ENCODE data around the gene SLC1A5.
A peak's percentile ranks its signal among the peaks of the same experiment; 100 is the strongest.

The SLC1A5 gene

DNA sequence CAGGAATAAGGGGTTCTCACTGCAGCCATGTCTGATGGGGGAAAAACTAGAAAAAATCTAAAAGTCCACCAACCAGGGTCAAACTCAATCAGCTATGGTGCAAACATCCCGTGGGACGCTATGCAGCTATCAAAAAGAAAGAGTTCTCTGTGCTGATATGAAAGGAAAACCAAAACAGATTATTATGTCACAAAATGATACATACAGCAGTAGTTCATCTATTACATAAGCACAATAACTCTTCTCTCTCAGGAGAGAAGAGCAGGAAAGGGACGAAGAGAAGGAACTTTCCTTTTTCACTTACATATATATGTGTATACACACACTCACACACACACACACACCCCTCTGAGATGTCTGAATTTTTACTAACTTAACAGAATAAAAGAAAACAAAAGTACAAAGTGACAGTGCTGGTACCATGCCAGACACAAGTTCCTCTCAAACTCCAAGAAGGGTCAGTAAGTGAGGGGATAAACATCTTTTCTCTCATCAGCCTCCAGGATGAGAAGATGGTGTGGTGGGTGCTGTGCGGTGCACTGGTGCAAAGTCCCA lies 45.4 kb downstream of the SLC1A5 start:
- no peak for DNase-seq (ENCODE audit: low read depth)

DNA sequence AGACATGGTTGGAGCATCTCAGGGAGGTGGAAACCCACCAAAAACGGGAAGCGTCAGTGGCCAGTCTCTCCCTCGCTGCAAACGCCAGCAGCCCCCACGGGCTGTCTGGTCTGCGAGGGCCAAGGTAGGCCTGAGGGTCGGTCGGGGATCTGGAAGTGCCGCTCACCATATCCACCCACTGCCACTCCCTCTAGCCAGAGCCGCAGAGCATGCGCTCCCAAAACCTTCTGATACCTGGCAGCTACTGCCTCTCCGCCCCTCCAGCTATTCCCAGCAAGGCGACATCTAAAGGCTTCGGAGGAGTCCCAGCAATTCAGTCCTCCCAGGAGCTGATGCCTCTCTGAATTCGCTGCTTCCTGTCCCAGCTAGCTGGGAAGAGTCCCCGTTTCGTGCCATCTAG lies 46.9 kb downstream of the SLC1A5 start:
- DNase-seq (ENCODE audit: low read depth) = no peak

DNA sequence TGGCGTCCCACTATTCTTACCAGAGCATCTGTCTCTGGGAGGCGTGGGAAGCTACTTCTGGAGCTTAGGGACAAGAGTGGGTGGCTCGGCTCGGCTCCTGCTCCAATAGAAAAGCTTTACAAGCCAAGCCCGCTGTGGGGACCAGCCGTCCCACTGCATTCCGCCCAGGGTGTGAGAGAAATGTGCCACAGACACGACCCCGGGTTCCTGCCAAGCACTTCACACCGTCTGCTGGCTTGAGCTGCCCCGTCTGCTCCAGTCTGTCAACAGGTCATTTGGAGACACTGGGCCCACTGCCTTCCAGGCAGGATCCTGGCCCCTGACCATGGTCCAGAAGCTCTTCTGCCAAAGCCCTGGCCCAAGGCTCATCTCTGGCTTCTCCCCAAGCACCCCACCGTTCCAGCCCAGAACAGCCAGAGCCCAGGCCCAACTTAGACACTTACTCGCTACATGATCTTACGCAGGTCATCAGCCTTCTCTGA lies 49.1 kb downstream of the SLC1A5 start:
- no peak for DNase-seq (ENCODE audit: low read depth)

DNA sequence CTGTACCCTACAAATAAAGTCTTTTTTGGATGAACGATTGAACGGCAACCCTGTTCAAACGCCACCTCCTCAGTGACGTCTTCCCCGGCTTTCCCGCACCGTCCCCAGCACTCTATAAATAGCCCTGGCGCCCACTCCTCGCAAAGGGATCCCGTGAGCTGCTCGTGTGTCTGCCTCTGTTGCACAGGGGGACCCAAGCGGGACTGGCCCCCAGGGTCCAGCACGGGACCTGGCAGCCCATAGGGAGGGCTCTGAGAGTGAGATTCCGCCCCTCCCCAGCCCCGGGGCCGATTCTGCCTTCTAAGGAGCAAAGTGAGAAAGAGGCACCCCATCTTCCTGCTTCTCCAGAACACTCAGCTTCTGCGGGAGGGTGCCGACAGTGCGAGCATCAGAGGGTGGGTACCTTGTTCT lies 50.6 kb downstream of the SLC1A5 start:
- no peak for DNase-seq (ENCODE audit: low read depth)

GRCh38 chr19:46737298-46737654 lies 51.1 kb downstream of the SLC1A5 start:
- no peak for DNase-seq (ENCODE audit: low read depth)

- DNase-seq (ENCODE audit: low read depth) = no peak
Observed at GRCh38 chr19:46736531-46737297, 51.7 kb downstream of the SLC1A5 start.

DNA sequence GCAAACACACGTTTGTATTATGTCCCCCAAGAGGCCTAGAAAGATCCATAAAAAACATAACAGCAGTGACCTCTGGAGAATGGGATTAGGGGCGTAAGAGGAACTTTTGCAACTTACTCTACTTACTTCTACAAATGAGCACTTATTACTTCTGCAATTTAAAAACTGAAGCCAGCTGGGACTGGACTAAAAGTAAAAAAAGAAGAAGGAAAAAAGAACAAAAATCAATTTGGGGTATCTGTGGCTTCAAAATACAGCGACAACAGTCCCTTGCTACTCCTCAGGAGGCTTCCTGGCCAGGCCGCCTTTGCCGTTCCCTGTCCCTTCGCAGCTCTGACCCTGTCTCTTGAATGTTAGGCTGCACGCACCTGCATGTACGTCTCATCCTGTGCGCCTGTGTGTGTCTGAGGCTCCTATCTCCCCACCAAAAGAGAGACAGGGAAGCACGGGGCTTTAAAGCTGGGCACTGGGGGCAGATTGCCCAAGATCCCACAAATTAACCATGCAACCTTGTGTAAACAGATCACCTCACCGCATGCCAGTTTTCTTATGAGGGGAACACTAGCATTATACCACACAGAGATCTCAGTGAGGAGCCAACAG lies 54.6 kb downstream of the SLC1A5 start:
- no peak for DNase-seq (ENCODE audit: low read depth)

- DNase-seq (ENCODE audit: low read depth) = no peak
Observed at GRCh38 chr19:46732966-46733689, 55.3 kb downstream of the SLC1A5 start.

GRCh38 chr19:46732172-46732938 lies 56.0 kb downstream of the SLC1A5 start:
- DNase-seq (ENCODE audit: low read depth) = no peak

- no peak for DNase-seq (ENCODE audit: low read depth)
Observed at GRCh38 chr19:46731584-46731983, 56.8 kb downstream of the SLC1A5 start.

DNA sequence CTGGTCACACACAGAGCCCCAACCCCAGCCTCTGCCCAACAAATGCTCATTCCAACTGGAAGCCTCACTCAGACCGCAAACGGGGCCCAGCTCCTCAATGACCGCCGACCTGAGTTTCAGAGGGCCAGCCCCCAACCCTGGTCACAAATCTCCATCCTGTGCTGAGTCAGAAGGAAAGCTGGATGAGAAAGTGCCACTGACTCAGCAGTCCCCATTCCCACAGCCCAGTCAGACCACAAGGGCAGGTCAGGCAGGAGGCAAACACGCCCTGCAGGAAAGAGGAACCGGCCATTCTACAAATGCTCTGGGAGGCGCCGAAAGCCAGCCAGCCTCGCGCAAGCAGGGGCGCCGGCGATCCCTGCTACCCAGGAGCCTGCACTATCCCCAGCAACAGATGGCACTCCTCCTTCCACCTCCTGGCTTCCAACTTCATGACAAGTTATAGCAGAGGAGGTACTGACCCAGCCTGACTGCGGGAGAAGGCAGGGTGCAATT lies 57.3 kb downstream of the SLC1A5 start:
- no peak for DNase-seq (ENCODE audit: low read depth)

DNA sequence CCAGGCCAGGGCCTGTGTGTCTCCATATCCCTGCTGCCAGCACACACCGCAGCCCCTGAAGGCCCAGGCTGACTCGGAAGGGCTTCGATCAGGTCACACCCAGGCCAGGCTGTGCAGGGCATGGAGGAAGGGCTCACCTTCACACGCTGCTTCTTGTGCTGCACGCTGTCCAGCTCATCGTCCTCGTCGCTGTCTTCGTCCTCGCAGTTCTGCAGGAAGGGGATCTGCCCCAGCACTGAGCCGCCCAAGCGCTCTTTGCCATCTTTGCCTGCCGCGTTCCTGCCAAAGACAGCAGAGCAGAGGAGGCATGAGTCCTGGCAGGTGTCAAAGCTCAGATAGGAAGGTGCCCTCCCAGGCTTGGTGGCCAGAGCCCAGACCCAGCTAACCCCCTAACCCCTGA lies 57.8 kb downstream of the SLC1A5 start:
- no peak for DNase-seq (ENCODE audit: low read depth)

DNA sequence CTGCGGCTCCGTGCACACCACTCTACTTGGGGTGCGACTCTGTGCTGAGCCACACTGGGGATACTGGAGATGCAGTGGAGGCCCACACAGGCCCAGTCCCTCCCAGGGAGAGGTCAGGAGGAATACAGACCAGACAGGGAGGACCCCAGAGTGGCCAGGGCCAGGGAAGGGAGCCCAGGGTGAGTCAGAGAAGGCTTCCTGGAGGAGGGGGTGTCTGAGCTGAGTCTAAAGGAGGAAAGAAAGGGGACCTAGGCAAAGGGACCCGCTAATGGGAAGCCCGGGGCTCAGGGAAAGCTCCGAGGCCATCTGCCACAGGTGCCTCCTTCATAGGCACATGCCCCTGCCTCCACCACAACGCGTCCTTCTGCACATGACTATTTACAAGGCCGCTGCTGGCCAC lies 58.2 kb downstream of the SLC1A5 start:
- no peak for DNase-seq (ENCODE audit: low read depth)

DNA sequence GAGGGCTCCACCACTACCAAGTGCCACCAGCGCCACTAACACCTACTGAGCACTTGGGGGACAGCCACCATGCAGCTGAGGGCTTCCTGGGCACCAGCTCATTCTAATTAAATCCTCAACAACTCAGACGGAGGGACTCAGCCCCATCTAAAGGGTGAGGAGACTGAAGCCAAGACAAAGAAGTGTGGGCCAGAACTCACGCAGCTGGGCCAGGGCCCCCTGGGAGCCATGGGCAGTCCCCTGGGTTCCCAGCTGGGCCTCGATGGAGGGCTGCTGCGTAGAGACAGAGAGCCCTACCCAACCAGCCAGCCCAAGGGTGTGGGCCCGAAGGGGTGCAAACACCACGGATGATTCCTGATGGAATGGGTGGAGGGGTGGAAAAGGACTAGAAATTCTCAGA lies 58.7 kb downstream of the SLC1A5 start:
- no peak for DNase-seq (ENCODE audit: low read depth)

GRCh38 chr19:46728693-46729339 lies 59.6 kb downstream of the SLC1A5 start:
- peak; percentile 75 for DNase-seq (ENCODE audit: low read depth)

DNA sequence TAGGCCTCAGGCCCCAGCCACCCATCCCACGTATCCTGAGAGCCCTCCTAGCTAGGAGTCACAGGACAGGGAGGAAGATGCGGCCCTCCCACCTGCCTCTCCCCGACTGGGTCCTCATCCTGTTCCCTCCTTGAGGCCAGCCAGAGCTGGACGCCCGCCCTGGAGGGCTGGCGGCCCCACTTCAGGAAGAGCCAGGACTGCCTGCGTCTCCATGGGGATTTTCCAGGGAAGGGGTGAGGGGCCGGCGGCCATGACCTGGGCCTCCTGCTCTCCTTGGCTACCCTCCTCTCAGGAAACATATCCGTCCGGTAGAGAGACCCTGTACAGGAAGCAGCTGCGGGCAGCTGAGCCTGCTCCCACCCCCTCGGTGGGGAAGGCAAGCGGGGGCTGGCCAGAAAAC lies 60.2 kb downstream of the SLC1A5 start:
- no peak for DNase-seq (ENCODE audit: low read depth)

- DNase-seq (ENCODE audit: low read depth) = no peak
Observed at GRCh38 chr19:46727757-46728156, 60.6 kb downstream of the SLC1A5 start.

GRCh38 chr19:46726971-46727501 lies 61.4 kb downstream of the SLC1A5 start:
- DNase-seq (ENCODE audit: low read depth) = no peak

DNA sequence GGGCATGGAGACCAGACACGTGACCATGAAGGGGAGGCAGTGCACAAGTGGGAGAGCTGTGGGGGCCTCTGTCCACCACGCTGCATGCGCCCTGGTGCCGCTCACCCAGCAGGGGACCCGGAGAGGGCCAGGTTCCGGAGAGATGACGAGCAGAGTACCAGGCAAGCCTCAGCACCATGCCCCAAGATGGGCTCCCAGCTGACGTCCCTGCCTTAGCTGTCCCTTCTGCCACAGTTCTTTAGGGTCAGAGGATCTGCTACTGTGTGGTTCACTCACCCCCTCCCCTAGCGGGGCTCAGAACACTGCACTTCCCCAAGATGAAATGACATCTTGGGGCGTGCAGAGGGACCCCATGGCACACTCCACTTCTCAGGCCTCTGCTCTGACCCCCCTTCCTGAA lies 61.8 kb downstream of the SLC1A5 start:
- no peak for DNase-seq (ENCODE audit: low read depth)

- no peak for DNase-seq (ENCODE audit: low read depth)
Observed at GRCh38 chr19:46725859-46726393, 62.5 kb downstream of the SLC1A5 start.
